ENCODE results near the gene PRKACG.

DNA sequence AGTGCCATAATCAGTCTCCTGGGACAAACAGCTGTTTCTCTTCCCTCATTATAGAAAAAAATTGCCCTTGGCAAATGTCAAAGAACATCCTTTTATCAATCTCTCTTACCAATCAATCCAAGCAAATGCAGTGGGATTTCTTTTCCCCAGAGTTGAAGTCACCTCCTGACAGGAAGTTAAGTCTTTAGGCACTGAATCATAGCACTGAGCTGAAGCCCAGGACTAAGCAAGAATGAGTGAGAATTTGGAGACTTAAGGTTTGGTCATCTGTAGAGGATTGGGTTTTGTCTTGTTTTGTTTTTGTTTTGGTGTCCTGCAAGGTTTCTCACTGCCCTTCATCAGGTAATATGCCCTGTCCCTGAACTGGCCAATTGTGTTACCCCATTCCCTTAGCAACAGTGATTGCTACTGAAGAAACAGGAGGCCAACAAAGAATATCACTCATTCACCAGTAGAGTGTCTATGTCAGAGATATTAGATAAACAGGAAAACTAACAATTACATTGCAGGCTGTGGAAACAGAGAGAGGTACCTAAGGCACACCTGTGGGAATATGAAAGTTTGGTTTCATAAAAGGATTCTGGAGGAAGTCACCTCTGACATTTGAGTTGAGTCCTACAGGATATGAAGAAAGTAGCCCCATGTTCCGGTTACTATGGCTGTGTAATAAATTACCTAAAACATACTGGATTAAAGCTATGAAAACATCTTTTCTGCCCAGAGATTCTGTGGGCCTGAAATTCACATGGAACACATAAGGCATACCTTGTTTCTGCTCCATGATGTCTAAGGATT is 17.1 kb upstream of the PRKACG start:
- TF ChIP-seq, protein P1, sequence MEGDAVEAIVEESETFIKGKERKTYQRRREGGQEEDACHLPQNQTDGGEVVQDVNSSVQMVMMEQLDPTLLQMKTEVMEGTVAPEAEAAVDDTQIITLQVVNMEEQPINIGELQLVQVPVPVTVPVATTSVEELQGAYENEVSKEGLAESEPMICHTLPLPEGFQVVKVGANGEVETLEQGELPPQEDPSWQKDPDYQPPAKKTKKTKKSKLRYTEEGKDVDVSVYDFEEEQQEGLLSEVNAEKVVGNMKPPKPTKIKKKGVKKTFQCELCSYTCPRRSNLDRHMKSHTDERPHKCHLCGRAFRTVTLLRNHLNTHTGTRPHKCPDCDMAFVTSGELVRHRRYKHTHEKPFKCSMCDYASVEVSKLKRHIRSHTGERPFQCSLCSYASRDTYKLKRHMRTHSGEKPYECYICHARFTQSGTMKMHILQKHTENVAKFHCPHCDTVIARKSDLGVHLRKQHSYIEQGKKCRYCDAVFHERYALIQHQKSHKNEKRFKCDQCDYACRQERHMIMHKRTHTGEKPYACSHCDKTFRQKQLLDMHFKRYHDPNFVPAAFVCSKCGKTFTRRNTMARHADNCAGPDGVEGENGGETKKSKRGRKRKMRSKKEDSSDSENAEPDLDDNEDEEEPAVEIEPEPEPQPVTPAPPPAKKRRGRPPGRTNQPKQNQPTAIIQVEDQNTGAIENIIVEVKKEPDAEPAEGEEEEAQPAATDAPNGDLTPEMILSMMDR (IDR thresholded peaks at IDR 0.05), result no peak
- no peak for TF ChIP-seq ZFX (IDR thresholded peaks at IDR 0.05; ENCODE audit: borderline replicate concordance)
